Heart left ventricle (tissue), 16 donors: ENCODE data around the gene PKN3. TPM values are rescaled to one million over a fixed set of nuclear protein-coding genes. Genes with fewer than 3 reads are reported as not detected.

Source experiments
- ATAC-seq, 4 donors: fragments of 200-7000 bp; cut with Tn5 transposase; one replicate each; pipeline ENCODE4 v1.9.1; 2020 to 2022; ENCODE audit warnings: moderate library complexity in 4 of 4, mild to moderate bottlenecking in 3 of 4, moderate number of reproducible peaks in 1 of 4
- DNase-seq, 5 donors: peaks; one replicate each; pipeline ENCODE4 v3.0.0-alpha.2; 2020
- H3K27ac ChIP-seq, 12 donors: fragments of 200-600 bp; sonication (generic) in 4 of 12; one replicate each; pipeline versions ENCODE4 v1.5.0 to v1.8.0; 2016 to 2022; ENCODE audit warnings: mild to moderate bottlenecking in 2 of 12
- H3K27me3 ChIP-seq, 9 donors: fragments of 200-600 bp; sonication (generic) in 2 of 9; one replicate each; pipeline versions ENCODE4 v1.5.1 to v1.8.0; 2016 to 2022; ENCODE audit warnings: mild to moderate bottlenecking in 3 of 9
- H3K36me3 ChIP-seq, 9 donors: fragments of 200-600 bp; sonication (generic) in 2 of 9; one replicate each; pipeline versions ENCODE4 v1.5.0 to v1.8.0; 2018 to 2022; ENCODE audit warnings: mild to moderate bottlenecking in 2 of 9
- H3K4me1 ChIP-seq, 12 donors: fragments of 200-600 bp; sonication (generic) in 4 of 12; one replicate each; pipeline versions ENCODE4 v1.5.0 to v1.8.0; 2016 to 2022; ENCODE audit warnings: mild to moderate bottlenecking in 3 of 12
- H3K4me3 ChIP-seq, 12 donors: fragments of 200-600 bp; sonication (generic) in 4 of 12; one replicate each; pipeline versions ENCODE4 v1.5.0 to v1.8.0; 2017 to 2022; ENCODE audit warnings: mild to moderate bottlenecking in 9 of 12, moderate library complexity in 4 of 12
- H3K9me3 ChIP-seq, 12 donors: fragments of 200-600 bp; sonication (generic) in 4 of 12; one replicate each; pipeline versions ENCODE4 v1.5.0 to v1.8.0; 2016 to 2022; ENCODE audit warnings: mild to moderate bottlenecking in 1 of 12
- CTCF ChIP-seq, 12 donors: fragments of 200-600 bp; sonication (generic) in 4 of 12; IDR thresholded peaks; one replicate each; pipeline versions ENCODE4 v1.5.0 to v1.8.0; 2018 to 2022; ENCODE audit warnings: antibody characterized with exemption in 12 of 12, mild to moderate bottlenecking in 5 of 12
- POLR2A ChIP-seq, 2 donors: fragments of 450-650 bp; IDR thresholded peaks; one replicate each; pipeline ENCODE4 v1.6.1; 2017; ENCODE audit warnings: antibody characterized with exemption in 2 of 2, mild to moderate bottlenecking in 2 of 2, moderate library complexity in 2 of 2
- WGBS, 4 donors: extraction: QIAGEN DNeasy Blood & Tissue Kit in 2 of 4; methylation state at CpG; one replicate each; pipeline versions ENCODE4 v1.1.5 to v1.1.7; 2013 to 2018; 5-methylcytosine and 5-hydroxymethylcytosine counted together
- intact Hi-C, 10 donors: fragments of 100-400 bp; cut with DNase I; formaldehyde crosslinking; loops; one replicate each; pipeline versions ENCODE4 v1.11.1 to v1.14.2; 2022
- polyA plus RNA-seq, 2 donors: library from polyadenylated mRNA; stranded (reverse); fragments of 200-250 nt; gene quantifications; one replicate each; pipeline ENCODE4 v1.2.3, GENCODE V29; 2013
- total RNA-seq, 9 donors: library from RNA; depleted of rRNA in 2 of 9; stranded (reverse); fragments of >200 nt in 2 of 9; fragmentation: NEBNext Ultra II Directional in 3 of 9; extraction: Animal tissue kit (Norgen Biotek cat#: 25700) in 3 of 9; gene quantifications; one replicate each; pipeline versions ENCODE4 v1.1.0 to v1.2.4, GENCODE V29; 2016 to 2023
- donor health status: ischemic (EF 13 %, LVEDD 7.1; RV severe dilation, severe dysfunction).
- donor health status: healthy with polysubstance abuse.
- donor health status: DM: no; HTN: yes; CAD: no.
- donor health status: DM: no; HTN: no; CAD: no.
- donor health status: ischemic (EF 25% LVEDD 6.9; RV normal size, moderate dysfunction).
- donor health status: ischemic (EF 25% LVEDD 5.7; RV mildly dilated, moderate dysfunction).
- donor health status: healthy.
- donor health status: DM: yes; HTN: yes; CAD: no.
- donor health status: ischemic (EF 35%, LVEDD 5.7; RV mildly dilated, moderate dysfunction).
- donor health status: nonischemic (EF 11% LVEDD 7.7; RV severe dilation, severe dysfunction).
- donor health status: DM: yes; HTN: yes; CAD: no.
- donor health status: PGD.
- donor health status: ischemic (EF 29% LVEDD 5.4; RV normal size, mild dysfunction).
- donor health status: nonischemic (EF 23%, LVEDD 6.1; RV moderate dilation, normal function).

PKN3 gene
- total and polyA plus RNA-seq, 11 donors: 3.7 to 16.1 (median 6.0) TPM

DNA sequence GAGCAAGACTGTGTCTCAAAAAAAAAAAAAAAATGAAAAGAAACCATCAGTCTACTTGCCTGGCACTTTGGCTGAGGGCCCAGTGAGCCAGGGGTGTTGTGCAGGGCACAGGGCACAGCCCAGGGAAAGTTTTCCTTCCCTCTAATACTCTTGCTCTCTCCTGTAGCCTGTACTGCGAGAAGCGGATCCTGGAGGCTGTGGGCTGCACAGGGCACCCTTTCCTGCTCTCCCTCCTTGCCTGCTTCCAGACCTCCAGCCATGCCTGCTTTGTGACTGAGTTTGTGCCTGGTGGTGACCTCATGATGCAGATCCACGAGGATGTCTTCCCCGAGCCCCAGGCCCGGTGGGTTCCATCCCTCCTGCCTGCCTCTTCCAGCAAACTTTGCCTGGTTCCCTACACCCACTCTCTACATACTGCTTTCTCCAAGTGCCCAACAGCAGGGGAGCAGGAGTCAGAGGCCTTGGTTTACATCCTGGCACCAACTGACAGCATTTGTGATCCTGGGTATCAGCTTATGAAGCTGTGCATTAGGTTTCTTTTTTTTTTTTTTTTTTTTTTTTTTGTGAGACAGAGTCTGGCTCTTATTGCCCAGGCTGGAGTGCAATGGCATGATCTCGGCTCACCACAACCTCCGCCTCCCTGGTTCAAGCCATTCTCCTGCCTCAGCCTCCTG, 14.4 kb downstream of the PKN3 start:
- no peaks in the 10 kb centered on the region for H3K9me3 ChIP-seq
- H3K27ac ChIP-seq: no peak overlapping the region
- H3K4me3 ChIP-seq: no peak overlapping the region
- H3K36me3 ChIP-seq: peaks cover 0 to 51% (median 9%) of the 10 kb centered on the region in 9 donors
- no peaks in the 10 kb centered on the region for H3K27me3 ChIP-seq
- WGBS, 4 donors: 90 to 96% (median 95%) methylated on average over 7 of the region's 7 CpGs
- TF ChIP-seq POLR2A (IDR thresholded peaks at IDR 0.05): no peak
- TF ChIP-seq CTCF (IDR thresholded peaks at IDR 0.05): no peak
- DNase-seq (peak in 2 of 5 donors; percentile 5 to 14), ATAC-seq (no peak)
- H3K4me1 ChIP-seq: no peaks in the 10 kb centered on the region
- intact Hi-C loops: no loop called here

GRCh38 chr9:128718047-128718446, 15.7 kb downstream of the PKN3 start:
- Histone ChIP-seq H3K9me3 (no peaks in the 10 kb centered on the region), H3K27me3 (no peaks in the 10 kb centered on the region), H3K36me3 (peaks cover 0 to 41% (median 9%) of the 10 kb centered on the region in 9 donors), H3K4me3 (no peak overlapping the region), H3K27ac (no peak overlapping the region), H3K4me1 (peaks cover 0 to under 1% (median 0%) of the 10 kb centered on the region in 12 donors)
- WGBS, 4 donors: 87 to 96% (median 90%) methylated on average over 7 to 8 of the region's 8 CpGs
- intact Hi-C loops: no loop called here
- DNase-seq: peak in 2 of 5 donors; percentile 10 to 12
- TF ChIP-seq CTCF (IDR thresholded peaks at IDR 0.05) (no peak), POLR2A (IDR thresholded peaks at IDR 0.05) (no peak)
- no peak for ATAC-seq

GRCh38 chr9:128718475-128718874, 16.2 kb downstream of the PKN3 start:
- intact Hi-C loops: no loop called here

More at GRCh38 chr9:128718475-128718874, 16.2 kb downstream of the PKN3 start:
- peaks cover 0 to 5% (median 0%) of the 10 kb centered on the region in 12 donors for H3K4me1 ChIP-seq
- peaks cover 0 to 37% (median 9%) of the 10 kb centered on the region in 9 donors for H3K36me3 ChIP-seq
- ATAC-seq: no peak
- no peak overlapping the region for H3K4me3 ChIP-seq
- 88 to 94% (median 90%) methylated on average over 5 of the region's 5 CpGs for WGBS, 4 donors
- no peak overlapping the region for H3K27ac ChIP-seq
- DNase-seq: peak in 3 of 5 donors; percentile 6 to 38 (median 14)
- no peaks in the 10 kb centered on the region for H3K27me3 ChIP-seq
- no peak for TF ChIP-seq CTCF (IDR thresholded peaks at IDR 0.05)
- TF ChIP-seq POLR2A (IDR thresholded peaks at IDR 0.05): no peak
- no peaks in the 10 kb centered on the region for H3K9me3 ChIP-seq
